ENCODE data around the gene KRTAP10-5.
"Not testable (repeated sequence)": the region's sequence is repeated elsewhere in the genome, so short reads cannot be mapped to it uniquely, and the experiment has no call there.

KRTAP10-5 gene, protein sequence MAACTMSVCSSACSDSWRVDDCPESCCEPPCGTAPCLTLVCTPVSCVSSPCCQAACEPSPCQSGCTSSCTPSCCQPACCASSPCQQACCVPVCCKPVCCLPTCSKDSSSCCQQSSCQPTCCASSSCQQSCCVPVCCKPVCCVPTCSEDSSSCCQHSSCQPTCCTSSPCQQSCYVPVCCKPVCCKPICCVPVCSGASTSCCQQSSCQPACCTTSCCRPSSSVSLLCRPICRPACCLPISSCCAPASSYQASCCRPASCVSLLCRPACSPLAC

DNA sequence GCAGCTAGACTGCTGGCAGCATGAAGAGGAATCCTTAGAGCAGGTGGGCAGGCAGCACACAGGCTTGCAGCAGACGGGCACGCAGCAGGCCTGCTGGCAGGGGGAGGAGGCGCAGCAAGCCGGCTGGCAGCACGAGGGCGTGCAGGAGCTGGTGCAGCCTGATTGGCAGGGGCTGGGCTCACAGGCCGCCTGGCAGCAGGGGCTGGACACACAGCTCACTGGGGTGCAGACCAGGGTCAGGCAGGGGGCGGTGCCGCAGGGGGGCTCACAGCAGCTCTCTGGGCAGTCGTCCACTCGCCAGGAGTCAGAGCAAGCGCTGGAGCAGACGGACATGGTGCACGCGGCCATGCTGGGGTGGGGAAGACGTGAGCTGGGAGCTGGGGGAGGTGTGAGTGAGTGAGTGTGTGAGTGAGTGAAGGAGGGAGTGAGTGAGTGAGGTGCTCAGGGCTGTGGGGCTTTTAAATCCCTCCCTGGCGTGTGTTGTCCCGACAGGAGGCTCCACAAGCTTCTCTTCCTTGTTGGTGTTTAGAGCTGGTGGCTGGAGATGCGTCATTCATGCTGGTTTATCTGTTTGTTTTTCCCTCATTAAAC, at the start of gene KRTAP10-5:
KRTAP10-5 (minus strand) TSS at position 374 of the 591 bp plus-strand sequence; CDS start at position 348, 26 bp downstream.
- H3K4me3 ChIP-seq (replicated peaks in 1 of 2; ENCODE audit: low read depth in 2 of 2, low read length in 2 of 2); DNase-seq (ENCODE audit: low read depth in 2 of 2): not testable (repeated sequence)

DNA sequence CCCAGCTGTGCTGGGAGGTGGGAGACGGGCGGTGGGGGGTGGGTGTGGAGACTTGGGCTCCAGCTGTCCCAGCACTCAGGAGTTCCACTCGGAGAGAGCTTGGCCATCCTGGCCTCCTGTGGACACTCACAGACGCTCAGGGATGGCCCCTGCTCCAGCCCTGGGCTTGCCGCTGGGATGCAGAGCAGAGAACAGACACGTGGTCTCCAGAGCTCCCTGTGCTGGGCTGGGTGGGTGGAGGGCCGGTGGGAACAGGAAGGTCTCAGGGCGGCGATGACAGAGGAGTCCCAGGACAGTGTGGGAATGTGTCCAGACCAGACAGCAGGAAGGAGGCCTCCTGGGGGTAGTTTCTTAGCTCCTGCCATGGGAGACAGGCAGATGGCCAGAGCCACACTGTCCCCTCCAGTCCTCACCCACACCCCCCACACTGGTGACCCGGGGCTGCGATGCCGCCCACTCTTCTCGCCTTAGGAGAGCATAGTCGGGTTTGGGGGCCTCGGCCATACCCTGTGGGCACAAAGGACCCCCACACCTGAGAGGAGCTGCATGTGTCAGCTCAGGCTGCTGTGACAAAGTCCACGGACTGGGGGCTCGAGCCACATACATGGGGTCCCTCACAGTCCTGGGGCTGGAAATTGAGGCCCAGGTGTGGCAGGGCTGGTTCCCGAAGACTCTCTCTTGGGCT, 48.4 kb upstream of the KRTAP10-5 start:
- DNase-seq (ENCODE audit: low read depth in 2 of 2): no peak
- no peak overlapping the region for H3K4me3 ChIP-seq (replicated peaks in 1 of 2; ENCODE audit: low read depth in 2 of 2, low read length in 2 of 2)
- TF ChIP-seq, protein P1, sequence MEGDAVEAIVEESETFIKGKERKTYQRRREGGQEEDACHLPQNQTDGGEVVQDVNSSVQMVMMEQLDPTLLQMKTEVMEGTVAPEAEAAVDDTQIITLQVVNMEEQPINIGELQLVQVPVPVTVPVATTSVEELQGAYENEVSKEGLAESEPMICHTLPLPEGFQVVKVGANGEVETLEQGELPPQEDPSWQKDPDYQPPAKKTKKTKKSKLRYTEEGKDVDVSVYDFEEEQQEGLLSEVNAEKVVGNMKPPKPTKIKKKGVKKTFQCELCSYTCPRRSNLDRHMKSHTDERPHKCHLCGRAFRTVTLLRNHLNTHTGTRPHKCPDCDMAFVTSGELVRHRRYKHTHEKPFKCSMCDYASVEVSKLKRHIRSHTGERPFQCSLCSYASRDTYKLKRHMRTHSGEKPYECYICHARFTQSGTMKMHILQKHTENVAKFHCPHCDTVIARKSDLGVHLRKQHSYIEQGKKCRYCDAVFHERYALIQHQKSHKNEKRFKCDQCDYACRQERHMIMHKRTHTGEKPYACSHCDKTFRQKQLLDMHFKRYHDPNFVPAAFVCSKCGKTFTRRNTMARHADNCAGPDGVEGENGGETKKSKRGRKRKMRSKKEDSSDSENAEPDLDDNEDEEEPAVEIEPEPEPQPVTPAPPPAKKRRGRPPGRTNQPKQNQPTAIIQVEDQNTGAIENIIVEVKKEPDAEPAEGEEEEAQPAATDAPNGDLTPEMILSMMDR (IDR thresholded peaks at IDR 0.05; ENCODE audit: low read depth, low read length): no peak

DNA sequence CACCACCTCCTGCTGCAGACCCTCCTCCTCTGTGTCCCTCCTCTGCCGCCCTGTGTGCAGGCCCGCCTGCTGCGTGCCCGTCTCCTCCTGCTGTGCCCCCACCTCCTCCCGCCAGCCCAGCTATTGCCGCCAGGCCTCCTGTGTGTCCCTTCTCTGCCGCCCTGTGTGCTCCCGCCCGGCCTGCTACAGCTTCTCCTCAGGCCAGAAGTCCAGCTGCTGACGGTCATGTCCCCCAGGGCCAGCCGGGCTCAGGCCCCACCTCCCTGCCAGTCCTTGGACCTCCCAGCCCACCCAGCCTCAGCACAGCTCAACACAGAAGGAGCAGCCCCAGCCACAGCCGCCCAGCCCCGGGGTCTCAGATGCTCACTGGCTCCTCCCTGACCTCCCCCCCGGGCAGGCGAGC, 47.4 kb upstream of the KRTAP10-5 start:
- not testable (repeated sequence) for DNase-seq (ENCODE audit: low read depth in 2 of 2); H3K4me3 ChIP-seq (replicated peaks in 1 of 2; ENCODE audit: low read depth in 2 of 2, low read length in 2 of 2)

DNA sequence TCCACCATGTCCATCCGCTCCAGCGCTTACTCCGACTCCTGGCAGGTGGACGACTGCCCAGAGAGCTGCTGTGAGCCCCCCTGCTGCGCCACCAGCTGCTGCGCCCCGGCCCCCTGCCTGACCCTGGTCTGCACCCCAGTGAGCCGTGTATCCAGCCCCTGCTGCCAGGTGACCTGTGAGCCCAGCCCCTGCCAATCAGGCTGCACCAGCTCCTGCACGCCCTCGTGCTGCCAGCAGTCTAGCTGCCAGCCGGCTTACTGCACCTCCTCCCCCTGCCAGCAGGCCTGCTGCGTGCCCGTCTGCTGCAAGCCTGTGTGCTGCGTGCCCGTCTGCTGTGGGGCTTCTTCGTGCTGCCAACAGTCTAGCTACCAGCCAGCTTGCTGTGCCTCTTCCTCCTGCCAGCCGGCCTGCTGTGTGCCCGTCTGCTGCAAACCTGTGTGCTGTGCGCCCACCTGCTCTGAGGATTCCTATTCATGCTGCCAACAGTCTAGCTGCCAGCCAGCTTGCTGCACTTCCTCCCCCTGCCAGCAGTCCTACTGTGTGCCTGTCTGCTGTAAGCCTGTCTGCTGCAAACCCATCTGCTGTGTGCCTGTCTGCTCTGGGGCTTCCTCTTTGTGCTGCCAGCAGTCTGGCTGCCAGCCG, 46.9 kb upstream of the KRTAP10-5 start:
- DNase-seq (ENCODE audit: low read depth in 2 of 2); H3K4me3 ChIP-seq (replicated peaks in 1 of 2; ENCODE audit: low read depth in 2 of 2, low read length in 2 of 2): not testable (repeated sequence)

DNA sequence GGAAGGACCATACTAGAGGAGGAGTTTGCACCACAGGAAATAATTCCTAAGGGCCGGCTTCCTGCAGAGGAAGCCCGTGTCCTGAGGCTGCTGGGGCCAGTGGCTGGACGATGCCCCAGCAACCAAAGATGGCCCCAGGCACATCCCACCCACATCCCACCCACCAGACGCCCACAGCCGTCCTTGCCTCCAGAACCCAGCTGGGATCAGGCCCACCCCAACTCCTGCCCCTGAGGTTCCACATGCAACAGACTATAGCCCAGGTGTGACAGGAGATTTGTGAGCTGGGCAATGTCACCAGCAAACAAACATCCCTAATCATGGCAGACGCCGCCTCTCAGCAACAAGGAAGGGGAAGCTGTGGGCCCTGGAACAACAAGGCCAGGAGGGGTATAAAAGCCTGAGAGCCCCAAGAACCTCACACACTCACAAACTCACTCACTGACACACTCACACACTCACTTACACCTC, 46.3 kb upstream of the KRTAP10-5 start, which contains the start of gene KRTAP10-9:
KRTAP10-9 (plus strand) TSS at position 421 of the 471 bp plus-strand sequence. CDS start 79 bp downstream, outside the sequence.
- TF ChIP-seq, protein P1 (IDR thresholded peaks at IDR 0.05; ENCODE audit: low read depth, low read length): no peak
- no peak for DNase-seq (ENCODE audit: low read depth in 2 of 2)
- H3K4me3 ChIP-seq (replicated peaks in 1 of 2; ENCODE audit: low read depth in 2 of 2, low read length in 2 of 2): no peak within 1 kb of the TSS

GRCh38 chr21:44626262-44626661, 45.9 kb upstream of the KRTAP10-5 start:
- no peak for DNase-seq (ENCODE audit: low read depth in 2 of 2)
- no peak overlapping the region for H3K4me3 ChIP-seq (replicated peaks in 1 of 2; ENCODE audit: low read depth in 2 of 2, low read length in 2 of 2)
- TF ChIP-seq, protein P1 (IDR thresholded peaks at IDR 0.05; ENCODE audit: low read depth, low read length): no peak

- TF ChIP-seq, protein P1 (IDR thresholded peaks at IDR 0.05; ENCODE audit: low read depth, low read length): no peak
- H3K4me3 ChIP-seq (replicated peaks in 1 of 2; ENCODE audit: low read depth in 2 of 2, low read length in 2 of 2): no peak overlapping the region
- DNase-seq (ENCODE audit: low read depth in 2 of 2): no peak
Measured at GRCh38 chr21:44625756-44626155, 45.4 kb upstream of the KRTAP10-5 start.

DNA sequence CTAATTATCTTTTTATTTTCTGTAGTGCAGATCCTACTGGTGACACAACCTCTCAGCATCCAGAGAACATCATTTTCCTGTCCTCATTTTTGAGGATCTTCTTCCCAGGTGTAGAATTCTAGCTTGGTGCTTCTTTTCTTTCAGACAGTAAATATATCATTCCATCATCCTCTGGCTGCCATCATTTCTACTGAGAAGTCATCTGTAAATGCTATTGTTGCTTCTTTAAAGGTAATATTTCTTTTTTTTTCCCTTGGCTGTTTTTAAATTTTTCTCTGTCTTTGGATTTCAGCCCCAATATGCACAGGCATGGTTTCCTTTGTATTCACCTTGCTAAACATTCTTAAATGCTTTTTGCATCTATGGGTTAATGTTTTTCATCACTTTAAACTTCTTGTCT, 43.2 kb upstream of the KRTAP10-5 start:
- TF ChIP-seq, protein P1 (IDR thresholded peaks at IDR 0.05; ENCODE audit: low read depth, low read length): no peak

More for the DNA sequence above, 43.2 kb upstream of the KRTAP10-5 start:
- no peak overlapping the region for H3K4me3 ChIP-seq (replicated peaks in 1 of 2; ENCODE audit: low read depth in 2 of 2, low read length in 2 of 2)
- DNase-seq (ENCODE audit: low read depth in 2 of 2): no peak
